Activated CD4-positive, alpha-beta memory T cell treated with anti-CD3 and anti-CD28 coated beads, Interleukin-2, amount 10 ng/mL, durations not matched to agents 7 days and 5 days (primary cell): ENCODE results near the gene CRADD. TPM values are rescaled to one million over a fixed set of nuclear protein-coding genes. Genes with fewer than 3 reads are reported as not detected.
"Not testable (repeated sequence)": the region's sequence is repeated elsewhere in the genome, so short reads cannot be mapped to it uniquely, and the experiment has no call there.

ENCODE experiments used
- CTCF ChIA-PET: fragments of 350-600 bp; sonication (Branson Sonifier 250); formaldehyde crosslinking; loops from one replicate; lab custom pipeline; 2021; ENCODE audit warnings: antibody characterized with exemption, inconsistent platforms; lab: Charles Lee
- POLR2A ChIA-PET: fragments of 350-600 bp; sonication (Branson Sonifier 250); formaldehyde crosslinking; loops from one replicate; lab custom pipeline; 2021; ENCODE audit warnings: antibody characterized with exemption; lab: Charles Lee
- DNase-seq: peaks from one replicate; pipeline ENCODE4 v3.0.0-alpha.2; 2020
- H3K27ac Mint-ChIP-seq: one replicate; pipeline ENCODE4 v1.8.0; 2021; ENCODE audit warnings: mild to moderate bottlenecking, mixed read lengths
- H3K27me3 Mint-ChIP-seq: one replicate; pipeline ENCODE4 v1.8.0; 2021; ENCODE audit warnings: mixed read lengths
- H3K36me3 Mint-ChIP-seq: one replicate; pipeline ENCODE4 v1.8.0; 2021; ENCODE audit warnings: low read depth, mixed read lengths
- H3K4me1 Mint-ChIP-seq: one replicate; pipeline ENCODE4 v1.8.0; 2021; ENCODE audit warnings: mixed read lengths
- H3K4me3 Mint-ChIP-seq: one replicate; pipeline ENCODE4 v1.8.0; 2021; ENCODE audit warnings: mild to moderate bottlenecking, mixed read lengths
- H3K9me3 Mint-ChIP-seq: one replicate; pipeline ENCODE4 v1.8.0; 2021; ENCODE audit warnings: mixed read lengths
- total RNA-seq, 2 experiments: library from RNA; stranded (reverse); gene quantifications; one replicate each; pipeline ENCODE4 v1.2.3, GENCODE V29; 2021

Gene CRADD
- total RNA-seq, 2 experiments from 2014 or later: 12.7 to 14.1 TPM

GRCh38 chr12:93929081-93929480 is 251.9 kb downstream of the CRADD start:
- H3K9me3 Mint-ChIP-seq: peaks cover 11% of the 10 kb centered on the region
- H3K27me3 Mint-ChIP-seq, H3K4me3 Mint-ChIP-seq, POLR2A ChIA-PET, H3K27ac Mint-ChIP-seq, DNase-seq, H3K36me3 Mint-ChIP-seq, CTCF ChIA-PET, H3K4me1 Mint-ChIP-seq: not testable (repeated sequence)

- POLR2A ChIA-PET: no interaction called here
- CTCF ChIA-PET: no interaction called here
- Mint-ChIP-seq H3K27ac (no peak overlapping the region), H3K4me1 (no peaks in the 10 kb centered on the region), H3K36me3 (peaks cover 7% of the 10 kb centered on the region), H3K27me3 (no peaks in the 10 kb centered on the region), H3K9me3 (peaks cover 20% of the 10 kb centered on the region), H3K4me3 (no peak overlapping the region)
- no peak for DNase-seq
These were observed 260.6 kb downstream of the CRADD start for GRCh38 chr12:93937812-93938211.

- Mint-ChIP-seq H3K9me3 (peaks cover 20% of the 10 kb centered on the region), H3K27me3 (no peaks in the 10 kb centered on the region), H3K4me1 (no peaks in the 10 kb centered on the region), H3K27ac (no peak overlapping the region), H3K36me3 (peaks cover 7% of the 10 kb centered on the region), H3K4me3 (no peak overlapping the region)
- DNase-seq: no peak
- ChIA-PET POLR2A (no interaction called here), CTCF (no interaction called here)
These were observed 261.1 kb downstream of the CRADD start for GRCh38 chr12:93938317-93938716.

- H3K27me3 Mint-ChIP-seq: no peaks in the 10 kb centered on the region
- no peaks in the 10 kb centered on the region for H3K4me1 Mint-ChIP-seq
- H3K36me3 Mint-ChIP-seq: peaks cover 7% of the 10 kb centered on the region
- no peak overlapping the region for H3K4me3 Mint-ChIP-seq
- POLR2A ChIA-PET: no interaction called here
- no peak overlapping the region for H3K27ac Mint-ChIP-seq
- CTCF ChIA-PET: no interaction called here
- H3K9me3 Mint-ChIP-seq: peaks cover 17% of the 10 kb centered on the region
- no peak for DNase-seq
These were observed 261.8 kb downstream of the CRADD start for GRCh38 chr12:93938931-93939330.

GRCh38 chr12:93939641-93940325 is 262.6 kb downstream of the CRADD start:
- ChIA-PET POLR2A (no interaction called here), CTCF (interaction anchor here (1.1 kb wide), 1 partner anchor 162 kb away, joined by 3 read pairs; no protein-coding TSS in a partner anchor)
- Mint-ChIP-seq H3K4me1 (no peaks in the 10 kb centered on the region), H3K27ac (no peak overlapping the region), H3K27me3 (no peaks in the 10 kb centered on the region), H3K9me3 (peaks cover 16% of the 10 kb centered on the region), H3K4me3 (no peak overlapping the region), H3K36me3 (peaks cover 7% of the 10 kb centered on the region)
- no peak for DNase-seq

- POLR2A ChIA-PET: no interaction called here
- Mint-ChIP-seq H3K27me3 (peaks cover 18% of the 10 kb centered on the region), H3K27ac (no peak overlapping the region), H3K4me3 (no peak overlapping the region), H3K36me3 (no peaks in the 10 kb centered on the region), H3K9me3 (peaks cover 6% of the 10 kb centered on the region), H3K4me1 (no peaks in the 10 kb centered on the region)
- CTCF ChIA-PET: no interaction called here
- no peak for DNase-seq
These were observed 266.6 kb downstream of the CRADD start for GRCh38 chr12:93943780-93944179.

- POLR2A ChIA-PET: no interaction called here
- CTCF ChIA-PET: no interaction called here
- Mint-ChIP-seq H3K4me1 (no peaks in the 10 kb centered on the region), H3K4me3 (no peak overlapping the region), H3K27me3 (peaks cover 18% of the 10 kb centered on the region), H3K27ac (no peak overlapping the region), H3K36me3 (no peaks in the 10 kb centered on the region), H3K9me3 (peaks cover 7% of the 10 kb centered on the region)
- no peak for DNase-seq
These were observed 267.0 kb downstream of the CRADD start for GRCh38 chr12:93944201-93944600.

Other genes with a start within 250 kb of the CRADD start
- gene UBE2N, start 235.4 kb upstream of the CRADD start, total RNA-seq: 100 to 1,000 TPM; 159 to 170 TPM
- 10 to 100 TPM; 57.2 to 58.0 TPM for gene MRPL42, start 209.9 kb upstream of the CRADD start, total RNA-seq
- 10 to 100 TPM; 44.3 to 47.3 TPM for gene SOCS2, start 104.7 kb upstream of the CRADD start, total RNA-seq